SK-N-SH treated with all-trans-retinoic acid at 6 μM for 48 hours (cell line): ENCODE measurements around the gene LGI1.

Experiments
- ATAC-seq: fragments of 200-7000 bp; cut with Tn5 transposase; 3 replicates; pipeline ENCODE4 v1.9.1; 2020; ENCODE audit warnings: mild to moderate bottlenecking, moderate library complexity
- ARNTL ChIP-seq: fragments of 450-650 bp; formaldehyde crosslinking; IDR thresholded peaks from 2 replicates; pipeline ENCODE4 v1.5.0; 2020; ENCODE audit warnings: low read depth, mild to moderate bottlenecking, moderate library complexity, borderline replicate concordance
- BACH2 ChIP-seq: fragments of 250-450 bp; sonication (Bioruptor Pico); IDR thresholded peaks from 2 replicates; pipeline ENCODE4 v1.9.0; 2021; ENCODE audit warnings: mild to moderate bottlenecking, borderline replicate concordance
- CSDC2 ChIP-seq: fragments of 250-450 bp; sonication (Bioruptor Pico); IDR thresholded peaks from 2 replicates; pipeline ENCODE4 v1.5.0; 2020; ENCODE audit warnings: mild to moderate bottlenecking, moderate library complexity
- ESRRG ChIP-seq: fragments of 250-450 bp; sonication (Bioruptor Pico); IDR thresholded peaks from 2 replicates; pipeline ENCODE4 v1.6.1; 2021; ENCODE audit warnings: mild to moderate bottlenecking
- GLIS3 ChIP-seq: fragments of 250-450 bp; sonication (Bioruptor Pico); IDR thresholded peaks from 2 replicates; pipeline ENCODE4 v1.5.0; 2020; ENCODE audit warnings: mild to moderate bottlenecking, moderate library complexity
- OSR1 ChIP-seq: fragments of 250-450 bp; sonication (Bioruptor Pico); IDR thresholded peaks from 2 replicates; pipeline ENCODE4 v1.8.0; 2022; ENCODE audit warnings: moderate library complexity, mild to moderate bottlenecking, inconsistent platforms
- PPARA ChIP-seq: fragments of 250-450 bp; sonication (Bioruptor Pico); IDR thresholded peaks from 2 replicates; pipeline ENCODE4 v1.5.0; 2020; ENCODE audit warnings: mild to moderate bottlenecking, borderline replicate concordance
- RARB ChIP-seq: fragments of 250-450 bp; sonication (Bioruptor Pico); IDR thresholded peaks from 2 replicates; pipeline ENCODE4 v1.8.0; 2021; ENCODE audit warnings: mild to moderate bottlenecking, moderate library complexity
- SNAI2 ChIP-seq: fragments of 250-450 bp; sonication (Bioruptor Pico); IDR thresholded peaks from 2 replicates; pipeline ENCODE4 v1.5.0; 2020; ENCODE audit warnings: mild to moderate bottlenecking, moderate library complexity
- TCF4 ChIP-seq: fragments of 250-450 bp; sonication (Bioruptor Pico); IDR thresholded peaks from 2 replicates; pipeline ENCODE4 v1.8.0; 2021; ENCODE audit warnings: mild to moderate bottlenecking, moderate library complexity, borderline replicate concordance
- TOX ChIP-seq: fragments of 250-450 bp; sonication (Bioruptor Pico); IDR thresholded peaks from 2 replicates; pipeline ENCODE4 v1.8.0; 2021; ENCODE audit warnings: mild to moderate bottlenecking, moderate library complexity, borderline replicate concordance
- ZC3H10 ChIP-seq: fragments of 250-450 bp; sonication (Bioruptor Pico); IDR thresholded peaks from 2 replicates; pipeline ENCODE4 v1.5.1; 2021; ENCODE audit warnings: mild to moderate bottlenecking, moderate library complexity
- ZFP3 ChIP-seq: fragments of 250-450 bp; sonication (Bioruptor Pico); IDR thresholded peaks from 2 replicates; pipeline ENCODE4 v1.5.0; 2020; ENCODE audit warnings: mild to moderate bottlenecking, moderate library complexity
- ZFP30 ChIP-seq: fragments of 450-650 bp; formaldehyde crosslinking; IDR thresholded peaks from 2 replicates; pipeline ENCODE4 v1.5.0; 2022; ENCODE audit warnings: mild to moderate bottlenecking, moderate library complexity
- ZNF8 ChIP-seq: fragments of 450-650 bp; formaldehyde crosslinking; IDR thresholded peaks from 2 replicates; pipeline ENCODE4 v1.5.0; 2020; ENCODE audit warnings: mild to moderate bottlenecking, moderate library complexity
- TF ChIP-seq, protein P1 (sequence below): fragments of 250-450 bp; sonication (Bioruptor Pico); IDR thresholded peaks from 2 replicates; pipeline ENCODE4 v1.8.0; 2020; ENCODE audit warnings: mild to moderate bottlenecking, moderate library complexity, borderline replicate concordance
- TF ChIP-seq, protein P2 (sequence below): fragments of 250-450 bp; sonication (Bioruptor Pico); IDR thresholded peaks from 2 replicates; pipeline ENCODE4 v1.8.0; 2021; ENCODE audit warnings: low read depth, mild to moderate bottlenecking, moderate library complexity, borderline replicate concordance
- TF ChIP-seq, protein P3 (sequence below): fragments of 250-450 bp; sonication (Bioruptor Pico); IDR thresholded peaks from 2 replicates; pipeline ENCODE4 v1.5.1; 2020; ENCODE audit warnings: low read depth, mild to moderate bottlenecking, moderate library complexity
- TF ChIP-seq, protein P4 (sequence below): fragments of 250-450 bp; sonication (Bioruptor Pico); IDR thresholded peaks from 2 replicates; pipeline ENCODE4 v1.5.0; 2020; ENCODE audit warnings: mild to moderate bottlenecking, moderate library complexity

The LGI1 gene

DNA sequence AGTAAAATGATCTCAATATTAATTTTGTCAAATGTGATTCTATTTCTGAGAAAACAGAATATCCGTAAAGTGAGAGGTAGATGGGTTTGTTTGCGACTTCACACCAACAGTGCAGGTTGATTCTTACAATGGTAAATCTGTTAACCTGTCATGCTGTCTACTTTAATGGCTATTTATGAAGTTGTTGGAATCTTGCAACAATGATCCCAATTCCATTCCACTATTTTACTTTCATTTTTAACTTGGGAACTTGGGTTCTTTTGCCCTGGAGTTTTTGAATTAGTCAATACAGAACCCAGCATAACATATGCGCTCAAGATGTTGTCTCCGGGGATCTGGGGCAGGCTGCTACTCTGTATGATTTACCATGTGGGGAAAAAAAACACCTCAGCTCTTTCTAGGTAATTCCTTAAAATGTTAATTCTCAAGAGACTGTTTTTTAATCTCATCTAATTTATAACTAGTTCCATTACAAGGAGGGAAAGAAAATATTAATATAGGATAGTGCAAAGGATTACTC, 1.2 kb downstream of the LGI1 start:
- TF ChIP-seq ESRRG (no peak), ARNTL (CRISPR knock-in tag) (no peak), TOX (CRISPR knock-in tag) (no peak), RARB (CRISPR knock-in tag) (no peak), ZC3H10 (no peak), BACH2 (CRISPR knock-in tag) (no peak), ZNF8 (CRISPR knock-in tag) (no peak), ZFP30 (CRISPR knock-in tag) (no peak), OSR1 (no peak), GLIS3 (CRISPR knock-in tag) (no peak), PPARA (CRISPR knock-in tag) (no peak), SNAI2 (CRISPR knock-in tag) (no peak)
- TF ChIP-seq, protein P1, sequence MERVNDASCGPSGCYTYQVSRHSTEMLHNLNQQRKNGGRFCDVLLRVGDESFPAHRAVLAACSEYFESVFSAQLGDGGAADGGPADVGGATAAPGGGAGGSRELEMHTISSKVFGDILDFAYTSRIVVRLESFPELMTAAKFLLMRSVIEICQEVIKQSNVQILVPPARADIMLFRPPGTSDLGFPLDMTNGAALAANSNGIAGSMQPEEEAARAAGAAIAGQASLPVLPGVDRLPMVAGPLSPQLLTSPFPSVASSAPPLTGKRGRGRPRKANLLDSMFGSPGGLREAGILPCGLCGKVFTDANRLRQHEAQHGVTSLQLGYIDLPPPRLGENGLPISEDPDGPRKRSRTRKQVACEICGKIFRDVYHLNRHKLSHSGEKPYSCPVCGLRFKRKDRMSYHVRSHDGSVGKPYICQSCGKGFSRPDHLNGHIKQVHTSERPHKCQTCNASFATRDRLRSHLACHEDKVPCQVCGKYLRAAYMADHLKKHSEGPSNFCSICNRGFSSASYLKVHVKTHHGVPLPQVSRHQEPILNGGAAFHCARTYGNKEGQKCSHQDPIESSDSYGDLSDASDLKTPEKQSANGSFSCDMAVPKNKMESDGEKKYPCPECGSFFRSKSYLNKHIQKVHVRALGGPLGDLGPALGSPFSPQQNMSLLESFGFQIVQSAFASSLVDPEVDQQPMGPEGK: no peak
- TF ChIP-seq, protein P2, sequence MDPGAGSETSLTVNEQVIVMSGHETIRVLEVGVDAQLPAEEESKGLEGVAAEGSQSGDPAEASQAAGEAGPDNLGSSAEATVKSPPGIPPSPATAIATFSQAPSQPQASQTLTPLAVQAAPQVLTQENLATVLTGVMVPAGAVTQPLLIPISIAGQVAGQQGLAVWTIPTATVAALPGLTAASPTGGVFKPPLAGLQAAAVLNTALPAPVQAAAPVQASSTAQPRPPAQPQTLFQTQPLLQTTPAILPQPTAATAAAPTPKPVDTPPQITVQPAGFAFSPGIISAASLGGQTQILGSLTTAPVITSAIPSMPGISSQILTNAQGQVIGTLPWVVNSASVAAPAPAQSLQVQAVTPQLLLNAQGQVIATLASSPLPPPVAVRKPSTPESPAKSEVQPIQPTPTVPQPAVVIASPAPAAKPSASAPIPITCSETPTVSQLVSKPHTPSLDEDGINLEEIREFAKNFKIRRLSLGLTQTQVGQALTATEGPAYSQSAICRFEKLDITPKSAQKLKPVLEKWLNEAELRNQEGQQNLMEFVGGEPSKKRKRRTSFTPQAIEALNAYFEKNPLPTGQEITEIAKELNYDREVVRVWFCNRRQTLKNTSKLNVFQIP (CRISPR knock-in tag): no peak
- TF ChIP-seq, protein P3, sequence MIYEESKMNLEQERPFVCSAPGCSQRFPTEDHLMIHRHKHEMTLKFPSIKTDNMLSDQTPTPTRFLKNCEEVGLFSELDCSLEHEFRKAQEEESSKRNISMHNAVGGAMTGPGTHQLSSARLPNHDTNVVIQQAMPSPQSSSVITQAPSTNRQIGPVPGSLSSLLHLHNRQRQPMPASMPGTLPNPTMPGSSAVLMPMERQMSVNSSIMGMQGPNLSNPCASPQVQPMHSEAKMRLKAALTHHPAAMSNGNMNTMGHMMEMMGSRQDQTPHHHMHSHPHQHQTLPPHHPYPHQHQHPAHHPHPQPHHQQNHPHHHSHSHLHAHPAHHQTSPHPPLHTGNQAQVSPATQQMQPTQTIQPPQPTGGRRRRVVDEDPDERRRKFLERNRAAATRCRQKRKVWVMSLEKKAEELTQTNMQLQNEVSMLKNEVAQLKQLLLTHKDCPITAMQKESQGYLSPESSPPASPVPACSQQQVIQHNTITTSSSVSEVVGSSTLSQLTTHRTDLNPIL (CRISPR knock-in tag): no peak
- TF ChIP-seq, protein P4, sequence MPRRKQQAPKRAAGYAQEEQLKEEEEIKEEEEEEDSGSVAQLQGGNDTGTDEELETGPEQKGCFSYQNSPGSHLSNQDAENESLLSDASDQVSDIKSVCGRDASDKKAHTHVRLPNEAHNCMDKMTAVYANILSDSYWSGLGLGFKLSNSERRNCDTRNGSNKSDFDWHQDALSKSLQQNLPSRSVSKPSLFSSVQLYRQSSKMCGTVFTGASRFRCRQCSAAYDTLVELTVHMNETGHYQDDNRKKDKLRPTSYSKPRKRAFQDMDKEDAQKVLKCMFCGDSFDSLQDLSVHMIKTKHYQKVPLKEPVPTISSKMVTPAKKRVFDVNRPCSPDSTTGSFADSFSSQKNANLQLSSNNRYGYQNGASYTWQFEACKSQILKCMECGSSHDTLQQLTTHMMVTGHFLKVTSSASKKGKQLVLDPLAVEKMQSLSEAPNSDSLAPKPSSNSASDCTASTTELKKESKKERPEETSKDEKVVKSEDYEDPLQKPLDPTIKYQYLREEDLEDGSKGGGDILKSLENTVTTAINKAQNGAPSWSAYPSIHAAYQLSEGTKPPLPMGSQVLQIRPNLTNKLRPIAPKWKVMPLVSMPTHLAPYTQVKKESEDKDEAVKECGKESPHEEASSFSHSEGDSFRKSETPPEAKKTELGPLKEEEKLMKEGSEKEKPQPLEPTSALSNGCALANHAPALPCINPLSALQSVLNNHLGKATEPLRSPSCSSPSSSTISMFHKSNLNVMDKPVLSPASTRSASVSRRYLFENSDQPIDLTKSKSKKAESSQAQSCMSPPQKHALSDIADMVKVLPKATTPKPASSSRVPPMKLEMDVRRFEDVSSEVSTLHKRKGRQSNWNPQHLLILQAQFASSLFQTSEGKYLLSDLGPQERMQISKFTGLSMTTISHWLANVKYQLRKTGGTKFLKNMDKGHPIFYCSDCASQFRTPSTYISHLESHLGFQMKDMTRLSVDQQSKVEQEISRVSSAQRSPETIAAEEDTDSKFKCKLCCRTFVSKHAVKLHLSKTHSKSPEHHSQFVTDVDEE (CRISPR knock-in tag): no peak
- ATAC-seq: no peak

DNA sequence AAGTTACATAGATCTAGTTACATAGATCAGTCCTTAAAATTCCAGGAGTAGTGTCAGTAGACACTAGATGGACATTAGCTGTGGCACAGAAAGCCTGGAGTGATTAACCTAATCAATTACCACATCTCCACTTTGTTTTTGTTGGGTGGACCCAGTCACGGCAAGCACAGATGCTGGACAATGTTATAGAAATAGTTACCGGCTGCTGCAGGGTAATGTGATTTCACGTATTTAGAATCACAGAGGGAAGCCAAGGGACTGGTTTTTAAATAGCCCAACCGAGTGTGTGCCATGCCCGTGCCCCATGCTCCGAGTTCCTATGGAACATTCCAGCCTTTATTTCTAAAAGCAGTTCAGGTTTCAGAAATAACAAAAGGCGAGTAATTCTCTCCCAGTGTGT, 2.8 kb downstream of the LGI1 start:
- TF ChIP-seq TOX (CRISPR knock-in tag): no peak
- no peak for TF ChIP-seq ZFP3 (CRISPR knock-in tag)
- TF ChIP-seq, protein P1: no peak
- no peak for TF ChIP-seq CSDC2 (CRISPR knock-in tag)
- TF ChIP-seq TCF4 (CRISPR knock-in tag): peak; percentile 64; the same call in 1 of the 2 replicates
- no peak for TF ChIP-seq ESRRG
- TF ChIP-seq, protein P4 (CRISPR knock-in tag): no peak
- TF ChIP-seq, all 23 proteins: peak for 1
- ATAC-seq: no peak
